GM13977 (cell line): ENCODE measurements around the gene ALPG.
"Not testable (repeated sequence)": the region's sequence is repeated elsewhere in the genome, so short reads cannot be mapped to it uniquely, and the experiment has no call there.

ENCODE experiments used
- DNase-seq: peaks from one replicate; pipeline ENCODE4 v3.0.0; 2012; ENCODE audit warnings: low spot score
- CTCF ChIP-seq: IDR thresholded peaks from 2 replicates; pipeline ENCODE4 v1.5.1; 2012; ENCODE audit warnings: mild to moderate bottlenecking, control low read depth; ENCODE audit not compliant: insufficient read depth; ENCODE audit errors: extremely low read depth, missing control alignments
- in situ Hi-C: fragments of 300-500 bp; cut with MboI; formaldehyde crosslinking; loops from one replicate; pipeline ENCODE4 v1.12.0; 2022; ENCODE audit warnings: low sequenced_read_pairs, low pct_unique_long_range_greater_than_20kb, mixed read lengths, inconsistent platforms; ENCODE audit not compliant: unreplicated experiment

The ALPG gene

GRCh38 chr2:232402518-232402917, 4.1 kb upstream of the ALPG start:
- in situ Hi-C loops, result no loop called here
- no peak for DNase-seq
- no peak for TF ChIP-seq CTCF

GRCh38 chr2:232405943-232406510, 617 bp upstream of the ALPG start:
- in situ Hi-C loops, result no loop called here
- TF ChIP-seq CTCF, result no peak
- no peak for DNase-seq

GRCh38 chr2:232407428-232408150, 945 bp downstream of the ALPG start:
- in situ Hi-C loops, DNase-seq: not testable (repeated sequence)

- DNase-seq, in situ Hi-C loops: not testable (repeated sequence)
These were observed 1.6 kb downstream of the ALPG start for GRCh38 chr2:232408269-232408668.

GRCh38 chr2:232409617-232410016, 3.0 kb downstream of the ALPG start:
- in situ Hi-C loops, DNase-seq: not testable (repeated sequence)

GRCh38 chr2:232410238-232410900, 3.7 kb downstream of the ALPG start:
- TF ChIP-seq CTCF, result no peak
- in situ Hi-C loops, result no loop called here
- no peak for DNase-seq

GRCh38 chr2:232411901-232412629, 5.4 kb downstream of the ALPG start:
- TF ChIP-seq CTCF, result no peak
- peak; percentile 49 for DNase-seq
- in situ Hi-C loops, result no loop called here

- no peak for TF ChIP-seq CTCF
- DNase-seq, result peak; percentile 44
- in situ Hi-C loops, result no loop called here
These were observed 6.3 kb downstream of the ALPG start for GRCh38 chr2:232412986-232413385.
